ENCODE results near the gene BCL6B.

DNA sequence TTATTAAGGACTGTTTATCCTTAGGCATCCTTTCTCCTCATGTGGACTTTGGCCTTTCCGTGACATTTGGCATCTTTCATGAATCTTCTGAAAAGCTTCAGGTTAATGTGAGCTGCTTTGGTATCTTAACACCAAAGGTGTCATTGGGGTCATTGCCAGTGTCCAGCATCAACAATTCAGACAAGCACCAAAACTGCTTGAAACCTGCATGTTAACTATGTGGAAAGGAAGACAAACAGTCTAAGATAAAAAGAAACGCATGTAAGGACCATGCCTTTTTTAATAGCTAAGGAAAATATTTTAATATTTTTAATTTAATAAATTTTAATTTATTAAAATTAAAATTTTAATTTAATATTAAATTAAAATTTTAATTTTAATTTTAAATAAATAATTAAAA, 19.1 kb upstream of the BCL6B start:
- TF ChIP-seq, protein P1, sequence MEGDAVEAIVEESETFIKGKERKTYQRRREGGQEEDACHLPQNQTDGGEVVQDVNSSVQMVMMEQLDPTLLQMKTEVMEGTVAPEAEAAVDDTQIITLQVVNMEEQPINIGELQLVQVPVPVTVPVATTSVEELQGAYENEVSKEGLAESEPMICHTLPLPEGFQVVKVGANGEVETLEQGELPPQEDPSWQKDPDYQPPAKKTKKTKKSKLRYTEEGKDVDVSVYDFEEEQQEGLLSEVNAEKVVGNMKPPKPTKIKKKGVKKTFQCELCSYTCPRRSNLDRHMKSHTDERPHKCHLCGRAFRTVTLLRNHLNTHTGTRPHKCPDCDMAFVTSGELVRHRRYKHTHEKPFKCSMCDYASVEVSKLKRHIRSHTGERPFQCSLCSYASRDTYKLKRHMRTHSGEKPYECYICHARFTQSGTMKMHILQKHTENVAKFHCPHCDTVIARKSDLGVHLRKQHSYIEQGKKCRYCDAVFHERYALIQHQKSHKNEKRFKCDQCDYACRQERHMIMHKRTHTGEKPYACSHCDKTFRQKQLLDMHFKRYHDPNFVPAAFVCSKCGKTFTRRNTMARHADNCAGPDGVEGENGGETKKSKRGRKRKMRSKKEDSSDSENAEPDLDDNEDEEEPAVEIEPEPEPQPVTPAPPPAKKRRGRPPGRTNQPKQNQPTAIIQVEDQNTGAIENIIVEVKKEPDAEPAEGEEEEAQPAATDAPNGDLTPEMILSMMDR (IDR thresholded peaks at IDR 0.05; ENCODE audit: low read length) = no peak
- TF ChIP-seq EZH2 (optimal IDR thresholded peaks at IDR 0.05; ENCODE audit: low read depth, low read length) = no peak
